Measurements from ENCODE around the gene CEP112.

The CEP112 gene

DNA sequence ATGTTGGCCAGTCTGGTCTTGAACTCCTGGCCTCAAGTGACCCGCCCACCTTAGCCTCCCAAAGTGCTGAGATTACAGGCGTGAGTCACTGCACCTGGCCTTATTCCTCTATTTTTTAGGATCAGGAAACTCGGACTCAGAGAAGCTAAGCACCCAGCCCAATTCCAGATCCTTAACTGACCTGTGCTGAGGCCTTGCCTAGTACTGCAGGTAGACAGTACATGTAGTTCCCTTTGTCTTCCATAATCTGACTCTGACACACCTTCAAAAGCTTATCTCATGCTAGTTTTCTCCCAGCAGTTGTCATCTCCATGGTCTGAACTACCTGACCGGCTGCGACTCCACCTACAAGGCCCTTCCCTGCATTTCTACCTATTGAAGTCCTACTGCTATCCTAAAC lies 564.8 kb downstream of the CEP112 start:
- no peak for DNase-seq

GRCh38 chr17:65626451-65626850 lies 565.5 kb downstream of the CEP112 start:
- no peak for DNase-seq

DNA sequence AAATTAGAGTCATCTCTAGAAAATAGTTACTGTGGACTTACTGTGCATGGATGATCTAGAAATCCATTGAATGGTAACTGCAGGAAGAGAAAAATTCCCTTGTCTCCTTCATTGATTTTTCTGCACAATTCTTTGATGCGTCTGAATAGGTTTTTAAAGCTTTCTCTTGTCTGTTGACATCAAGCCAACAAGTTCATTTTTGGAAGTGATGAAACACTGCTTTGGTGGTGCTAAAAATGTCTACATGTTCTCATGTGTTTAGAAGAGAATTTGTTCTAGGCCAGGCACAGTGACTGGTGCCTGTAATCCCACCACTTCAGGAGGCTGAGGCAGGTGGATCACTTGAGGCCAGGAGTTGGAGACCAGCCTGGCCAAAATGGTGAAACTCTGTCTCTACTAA lies 573.4 kb downstream of the CEP112 start:
- DNase-seq: no peak

DNA sequence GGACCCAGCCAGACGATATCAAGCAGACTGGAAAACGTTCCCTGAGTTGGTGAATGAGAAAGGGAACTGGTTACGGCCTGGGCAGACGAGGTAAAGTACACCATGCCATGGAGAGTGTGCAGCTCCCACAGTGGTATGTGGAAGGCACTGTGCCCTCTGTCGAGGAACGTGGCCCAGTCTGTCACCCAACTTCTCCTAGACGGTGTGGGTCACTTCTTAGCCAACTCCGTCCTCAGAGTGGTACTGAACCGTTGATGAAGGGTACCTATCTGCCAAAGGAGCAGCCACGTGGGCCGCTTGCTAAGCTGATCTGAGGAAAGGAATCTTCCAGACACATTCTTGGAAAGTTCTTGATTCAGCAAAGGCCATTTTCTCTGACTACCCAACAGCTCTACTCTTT lies 574.4 kb downstream of the CEP112 start:
- no peak for DNase-seq

DNA sequence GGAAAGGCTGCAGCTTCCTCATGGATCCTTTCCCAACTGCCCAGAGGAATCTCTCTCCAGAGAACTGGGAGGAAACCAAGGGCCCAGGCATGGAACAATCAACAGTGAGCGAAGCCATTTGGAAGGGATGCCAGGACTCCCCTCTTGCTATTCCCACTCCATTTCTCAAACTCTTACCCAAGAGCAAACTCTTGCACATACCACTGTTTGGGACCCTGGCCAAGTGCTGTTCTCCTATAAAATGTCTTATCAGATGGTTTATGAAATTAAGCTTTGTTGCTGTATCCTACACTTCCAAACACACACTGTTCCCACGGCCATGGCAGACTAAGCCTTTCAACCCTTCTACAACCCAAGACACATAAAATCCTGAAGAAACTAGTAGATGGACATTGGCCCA lies 582.2 kb downstream of the CEP112 start:
- DNase-seq: no peak

- DNase-seq: no peak
Measured at GRCh38 chr17:65609286-65609685, 582.6 kb downstream of the CEP112 start.

DNA sequence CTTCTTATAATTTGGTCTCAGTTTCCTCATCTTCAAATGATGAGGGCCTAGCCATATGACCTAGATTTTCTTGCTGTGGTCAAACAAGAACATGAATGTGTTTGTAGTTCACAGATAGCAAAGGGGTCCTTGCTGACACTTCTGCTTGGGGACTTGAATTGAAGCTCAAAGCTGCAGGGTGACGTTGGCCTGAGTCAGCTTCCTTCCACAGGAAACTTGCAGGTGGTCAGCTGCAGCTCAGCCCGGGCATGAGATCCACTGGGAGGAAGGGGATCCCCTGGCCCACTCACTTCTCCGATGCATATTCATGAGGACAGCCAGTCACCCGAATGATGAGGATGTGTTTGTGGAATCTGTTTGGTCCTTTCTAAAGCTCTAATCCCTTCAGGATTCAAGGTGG lies 587.9 kb downstream of the CEP112 start:
- DNase-seq: no peak

DNA sequence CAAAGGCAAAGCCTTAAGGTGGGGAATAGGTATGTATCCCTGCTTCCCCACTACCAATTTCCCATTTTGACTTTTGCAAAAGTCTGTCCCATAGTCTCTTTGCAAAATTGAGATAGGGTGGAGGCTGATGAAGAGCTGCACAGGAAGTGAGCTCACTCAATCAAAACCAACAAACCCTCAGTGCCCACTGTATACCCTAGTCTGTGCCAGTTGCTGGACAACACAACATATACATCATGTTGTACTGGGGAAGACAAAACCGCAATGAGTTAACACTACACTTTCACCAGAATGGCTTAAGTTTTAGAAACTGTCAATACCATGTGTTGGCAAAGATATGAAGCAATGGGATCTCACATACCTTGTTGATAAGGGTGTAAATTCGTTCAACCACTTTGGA lies 590.1 kb downstream of the CEP112 start:
- DNase-seq: no peak

- no peak for DNase-seq
Measured at GRCh38 chr17:65601145-65601544, 590.8 kb downstream of the CEP112 start.

GRCh38 chr17:65600518-65600917 lies 591.4 kb downstream of the CEP112 start:
- no peak for DNase-seq

DNA sequence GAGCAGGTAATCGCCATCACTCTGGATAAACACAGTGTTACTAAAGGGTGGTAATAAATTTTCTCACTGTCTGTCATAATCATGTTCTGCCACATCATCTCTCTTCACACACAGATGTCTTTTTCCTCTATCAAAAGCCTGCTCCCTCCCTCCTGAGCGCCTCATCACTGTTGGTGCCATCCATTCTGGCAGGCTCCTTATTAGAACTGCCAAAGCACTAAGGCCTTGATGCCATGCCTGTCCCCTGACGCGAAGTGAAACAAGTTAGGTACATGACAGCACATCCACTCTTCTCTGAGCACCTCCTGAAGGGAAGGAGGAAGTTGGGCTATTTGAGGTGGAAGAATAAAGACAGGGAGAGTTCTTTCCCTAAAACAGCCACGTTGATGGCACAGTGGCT lies 592.3 kb downstream of the CEP112 start:
- DNase-seq: no peak

DNA sequence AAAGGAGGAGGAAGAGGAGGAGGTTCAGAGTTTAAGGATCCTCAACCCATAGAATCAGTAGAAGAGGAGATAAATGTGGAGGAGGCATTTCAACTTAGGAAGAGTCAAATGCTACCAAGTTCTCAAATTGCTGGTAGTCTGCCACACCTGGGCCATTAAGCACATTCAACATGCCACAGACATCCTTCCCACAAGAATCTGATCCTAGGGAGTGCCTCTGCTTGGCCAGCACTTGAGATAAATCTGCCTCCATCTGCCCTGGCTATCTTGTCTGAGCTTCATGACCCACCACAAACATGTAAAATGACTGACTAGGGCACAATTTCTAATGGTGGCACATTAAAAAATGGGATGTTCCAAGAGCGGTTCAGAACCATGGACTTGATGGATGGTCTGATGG lies 593.2 kb downstream of the CEP112 start:
- DNase-seq: no peak

DNA sequence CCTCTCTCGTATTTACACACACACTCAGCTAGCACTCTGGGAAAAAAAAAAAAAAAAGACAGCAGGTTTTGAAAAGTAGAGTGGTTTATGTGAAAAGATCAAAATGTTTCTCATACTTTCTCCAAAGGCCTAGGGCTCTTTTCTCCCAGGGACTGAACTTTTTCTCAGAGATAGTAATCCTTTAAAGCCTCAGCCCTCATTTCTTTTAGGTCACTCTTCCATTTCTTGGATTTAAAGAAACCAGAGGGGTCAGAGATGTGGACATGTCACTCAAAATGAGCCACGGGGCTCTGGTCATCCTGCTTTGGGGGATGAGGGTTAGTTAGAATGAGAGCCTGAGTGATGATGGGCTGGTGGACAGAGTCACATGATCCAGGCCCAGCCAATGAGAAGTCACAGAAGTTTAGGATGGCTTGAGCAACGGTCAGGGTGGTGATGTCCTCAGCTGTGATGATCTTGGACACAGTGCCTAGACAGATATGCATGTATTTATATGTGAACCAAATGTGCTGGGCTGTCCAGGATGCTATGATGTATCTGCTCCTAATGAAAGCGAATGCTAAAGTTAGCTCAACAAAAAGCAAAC lies 596.8 kb downstream of the CEP112 start:
- no peak for DNase-seq

DNA sequence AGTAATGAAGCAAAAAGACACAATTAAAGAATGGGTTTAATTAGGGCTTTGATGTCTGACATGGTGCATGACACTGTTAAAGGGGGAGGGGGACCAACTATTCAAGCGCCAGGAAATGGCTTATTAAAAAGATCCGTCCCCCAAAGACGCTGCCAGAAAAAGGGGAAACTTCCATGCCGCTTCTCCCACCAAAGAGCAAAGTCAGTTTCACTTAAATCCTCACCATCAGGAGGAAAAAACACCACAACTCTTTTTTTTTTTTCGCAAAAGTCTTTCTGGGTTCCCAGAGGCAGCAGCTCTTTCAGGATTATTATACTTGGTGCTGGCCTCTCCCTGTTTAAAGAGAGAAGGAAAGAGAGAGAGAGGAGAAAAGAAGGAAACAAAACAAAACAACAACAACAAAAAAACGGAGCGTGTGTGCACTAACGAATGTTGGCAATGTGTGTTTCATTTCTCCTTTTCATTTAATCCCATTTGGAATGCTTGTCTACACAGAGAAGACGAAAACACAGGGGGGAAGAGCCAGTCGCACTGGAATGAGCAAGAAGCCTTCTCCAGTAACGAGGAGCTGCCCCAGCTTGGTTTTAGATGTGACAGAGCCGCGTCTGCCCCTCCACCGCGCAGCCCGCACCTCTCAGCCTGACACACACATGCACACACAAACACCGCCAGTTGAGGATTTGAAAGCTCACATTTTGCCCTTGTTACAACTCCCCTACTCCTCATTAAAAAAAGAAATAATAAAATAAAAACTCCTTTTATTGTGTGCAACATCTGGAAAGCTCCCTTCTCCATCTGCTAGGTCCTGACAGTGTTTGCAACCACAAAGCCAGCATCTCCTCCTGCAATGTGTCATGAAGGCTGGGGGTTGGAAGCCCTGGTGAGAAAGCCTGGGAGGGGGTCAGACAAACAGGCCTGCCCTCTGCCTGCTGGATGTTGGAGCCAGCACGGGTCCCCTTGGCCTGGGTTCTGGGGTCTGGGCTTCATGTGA lies 597.8 kb downstream of the CEP112 start:
- no peak for DNase-seq

DNA sequence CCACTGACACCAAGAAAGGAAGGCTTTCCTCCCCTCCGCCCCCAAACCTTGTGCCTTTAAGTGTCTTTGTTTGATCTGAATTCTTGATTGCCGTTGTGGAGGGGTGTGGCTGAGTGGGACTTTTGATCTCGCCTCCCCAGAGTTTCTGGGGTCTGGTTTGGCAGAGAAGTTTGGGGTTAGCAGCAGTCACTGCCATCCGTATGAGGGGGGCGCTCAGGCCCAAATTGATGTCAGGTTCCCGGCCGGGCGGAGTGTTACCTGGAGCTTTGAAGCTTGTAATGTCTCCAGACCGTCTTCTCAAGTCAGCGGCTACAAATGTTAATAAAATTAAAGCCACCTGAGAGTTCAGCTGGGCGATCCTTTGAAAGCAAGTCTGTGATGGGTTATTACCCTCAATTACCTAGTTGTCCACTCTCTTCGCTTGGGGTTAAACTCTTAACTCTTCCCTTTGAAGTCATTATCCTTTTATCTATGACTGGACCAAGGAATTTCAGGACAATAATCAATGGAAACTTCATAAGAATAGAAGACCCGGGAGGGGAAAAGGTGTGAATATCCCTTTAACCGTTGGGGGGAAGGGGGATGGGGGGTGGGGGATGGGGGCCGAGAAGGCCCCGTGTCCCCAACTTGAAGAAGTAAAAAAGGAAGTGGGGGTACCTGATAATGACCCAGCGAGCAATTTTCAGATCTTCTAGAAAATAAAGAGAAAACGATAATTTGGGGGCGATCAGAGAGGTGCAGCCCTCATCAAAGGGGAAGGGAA lies 598.7 kb downstream of the CEP112 start:
- DNase-seq: no peak

DNA sequence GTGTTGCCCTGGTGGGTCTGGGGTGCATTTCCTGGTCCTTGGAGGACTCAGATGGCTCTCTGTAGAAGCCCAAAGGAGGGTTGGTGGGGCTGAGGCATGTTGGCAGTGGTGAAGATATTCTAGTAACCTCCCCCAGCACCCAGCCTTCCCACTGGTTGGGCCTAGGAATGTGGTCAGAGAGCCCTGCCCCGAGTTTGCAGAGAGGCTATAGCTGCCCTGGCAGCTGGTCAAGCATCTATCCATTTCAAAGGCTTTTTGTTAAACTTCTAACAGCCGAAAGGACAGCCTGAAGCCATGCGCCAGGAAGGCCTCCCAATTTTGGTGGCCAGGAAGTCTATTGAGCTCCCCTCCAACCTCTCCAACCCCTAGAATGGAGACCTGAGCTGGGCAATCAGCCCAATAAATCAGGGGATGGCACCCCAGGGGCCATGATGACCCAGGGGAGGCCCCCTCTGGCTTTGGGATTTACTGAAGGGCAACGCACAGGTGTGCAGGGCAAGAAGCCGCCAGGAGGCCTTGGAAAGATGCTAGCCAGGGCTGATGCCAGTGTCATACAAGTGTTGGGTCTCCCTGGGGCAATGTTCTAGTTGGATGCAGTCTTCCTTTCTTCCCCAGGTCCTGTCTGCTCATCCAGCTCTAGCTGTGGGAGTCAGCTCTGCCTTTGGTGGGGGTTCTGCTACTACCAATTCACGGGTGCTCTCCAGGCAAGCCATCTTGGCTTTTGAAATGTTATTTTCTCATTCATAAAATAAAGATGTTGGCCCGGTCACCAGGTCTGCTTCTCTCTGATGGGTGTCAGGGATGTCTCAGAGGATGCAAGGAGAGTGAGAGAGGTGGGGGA lies 599.6 kb downstream of the CEP112 start:
- DNase-seq: no peak

DNA sequence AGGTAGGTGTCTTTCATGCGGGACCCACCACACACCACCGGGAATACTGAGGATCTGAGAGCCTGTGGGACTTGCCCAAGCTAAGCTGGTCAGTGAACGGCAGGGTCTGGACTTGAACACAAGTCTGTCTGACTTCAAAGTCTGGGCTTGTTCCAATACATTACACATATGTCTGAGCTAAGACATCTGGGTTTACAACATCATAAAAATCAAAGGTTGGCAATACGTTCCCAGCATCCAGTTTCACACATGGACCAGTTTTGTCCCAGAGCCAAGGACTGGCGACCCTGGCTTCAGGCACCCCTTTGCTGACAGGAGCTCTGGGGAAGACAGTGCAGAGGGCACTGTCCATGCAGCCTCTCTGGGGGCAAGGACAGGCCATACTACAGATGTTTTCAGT lies 602.6 kb downstream of the CEP112 start:
- no peak for DNase-seq

- DNase-seq: no peak
Measured at GRCh38 chr17:65588181-65588808, 603.6 kb downstream of the CEP112 start.

DNA sequence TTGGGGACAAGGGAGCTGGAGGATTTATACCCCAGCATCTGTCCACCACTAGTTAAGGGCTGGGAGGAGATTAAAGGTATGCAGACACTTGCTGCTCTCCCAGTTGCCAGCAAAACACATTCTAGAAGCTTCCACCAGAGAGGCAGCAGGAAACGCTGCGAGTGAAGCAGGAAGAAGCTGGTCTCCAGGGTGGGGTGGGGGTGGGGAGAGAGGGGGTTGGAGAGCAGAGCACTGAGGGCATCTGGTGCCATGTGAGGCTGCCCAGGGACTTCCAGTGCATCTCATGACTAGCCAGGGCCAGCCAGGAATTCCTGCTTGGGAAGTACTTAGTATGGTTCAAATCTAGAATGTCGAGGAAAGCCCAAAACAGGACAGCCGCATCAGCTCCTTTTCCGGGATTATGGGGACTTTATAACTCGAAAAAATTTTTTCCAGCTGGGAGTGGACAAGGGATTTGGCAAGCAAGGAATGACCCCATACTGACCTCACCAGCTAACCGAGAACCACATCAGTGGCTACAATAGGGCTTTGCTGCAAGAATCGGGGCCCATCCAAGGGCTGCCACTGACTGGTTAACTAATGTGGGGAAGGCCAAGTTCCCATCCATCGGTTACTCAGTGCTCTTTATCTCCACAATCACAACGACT lies 604.3 kb downstream of the CEP112 start:
- no peak for DNase-seq

DNA sequence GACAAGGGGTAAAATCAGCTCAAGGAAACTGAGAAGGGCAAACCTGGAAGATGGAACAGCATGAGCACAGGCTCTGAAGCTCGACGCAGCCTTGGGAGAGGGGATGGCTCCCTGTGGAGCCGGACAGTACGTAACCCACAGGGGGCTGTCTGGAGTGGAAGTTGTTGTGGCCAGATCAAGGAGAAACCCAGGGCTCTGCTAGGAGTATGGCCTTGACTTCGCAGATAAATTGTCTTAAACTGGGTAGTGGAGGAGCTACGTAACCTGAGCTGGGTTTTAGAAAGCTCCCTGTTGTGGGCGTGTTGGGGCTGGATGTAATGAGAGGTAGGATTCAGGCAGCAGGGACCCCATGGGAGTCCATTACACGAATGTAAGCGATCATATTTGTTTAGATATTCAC lies 605.0 kb downstream of the CEP112 start:
- DNase-seq: no peak

Data from activated gamma-delta T cell (primary cell).